CD14-positive monocyte (primary cell): Measurements from ENCODE around the gene ANKRD30A. TPM values are rescaled to one million over a fixed set of nuclear protein-coding genes. Genes with fewer than 3 reads are reported as not detected.

Source experiments
- DNase-seq, 3 donors: peaks; one replicate each; pipeline ENCODE4 v3.0.0-alpha.2; 2011 to 2022
- H2AFZ ChIP-seq: 2 replicates; pipeline ENCODE4 v1.6.0; 2012; ENCODE audit warnings: mild to moderate bottlenecking, low read depth, low read length, inconsistent platforms; ENCODE audit not compliant: insufficient read depth, poor library complexity, severe bottlenecking
- H3K27ac ChIP-seq, 2 donors: 1 replicate in 1 of 2; 2 replicates in 1 of 2; pipeline ENCODE4 v1.5.1; 2012 to 2013; ENCODE audit warnings: low read length in 2 of 2, control low read depth in 1 of 2, inconsistent platforms in 1 of 2, low read depth in 1 of 2, mild to moderate bottlenecking in 1 of 2
- H3K27me3 ChIP-seq, 2 donors: one replicate each; pipeline versions ENCODE4 v1.6.0 to v1.6.1; 2011 to 2013; ENCODE audit warnings: low read length in 2 of 2; ENCODE audit not compliant: control insufficient read depth in 2 of 2, insufficient read depth in 2 of 2
- H3K36me3 ChIP-seq, 2 donors: replicated peaks in 1 of 2; 1 replicate in 1 of 2; 2 replicates in 1 of 2; pipeline versions ENCODE4 v1.5.1 to v1.6.1; 2012 to 2013; ENCODE audit warnings: low read length in 2 of 2, control low read depth in 1 of 2, inconsistent platforms in 1 of 2, mild to moderate bottlenecking in 1 of 2; ENCODE audit not compliant: insufficient read depth in 2 of 2, control insufficient read depth in 1 of 2
- H3K4me1 ChIP-seq, 2 donors: 1 replicate in 1 of 2; 2 replicates in 1 of 2; pipeline versions ENCODE4 v1.5.1 to v1.6.1; 2012 to 2013; ENCODE audit warnings: low read length in 2 of 2, control low read depth in 1 of 2, inconsistent platforms in 1 of 2, mild to moderate bottlenecking in 1 of 2, moderate library complexity in 1 of 2; ENCODE audit not compliant: insufficient read depth in 2 of 2, control insufficient read depth in 1 of 2
- H3K4me2 ChIP-seq: replicated peaks from 2 replicates; pipeline ENCODE3; 2012; ENCODE audit warnings: low read length, moderate library complexity, mild to moderate bottlenecking; ENCODE audit not compliant: poor library complexity, severe bottlenecking; ENCODE audit errors: extremely low read depth
- H3K4me3 ChIP-seq, 3 experiments: fragments of 200-600 bp in 1 of 3; sonication (generic) in 1 of 3; replicated peaks in 1 of 3; 1 replicate in 2 of 3; 2 replicates in 1 of 3; pipeline ENCODE4 v1.5.1; 2011 to 2013; ENCODE audit warnings: low read length in 3 of 3, mild to moderate bottlenecking in 3 of 3, control low read depth in 2 of 3, low read depth in 2 of 3, inconsistent platforms in 1 of 3, moderate library complexity in 1 of 3
- H3K79me2 ChIP-seq: 2 replicates; pipeline ENCODE4 v1.6.0; 2012; ENCODE audit warnings: mild to moderate bottlenecking, control low read depth, inconsistent platforms, low read length, moderate library complexity; ENCODE audit not compliant: insufficient read depth
- H3K9ac ChIP-seq: 2 replicates; pipeline ENCODE4 v1.6.0; 2017; ENCODE audit warnings: low read length, mild to moderate bottlenecking; ENCODE audit not compliant: insufficient read depth, poor library complexity, severe bottlenecking
- H3K9me3 ChIP-seq, 2 donors: replicated peaks in 1 of 2; 1 replicate in 1 of 2; 2 replicates in 1 of 2; pipeline versions ENCODE4 v1.5.1 to v1.6.1; 2012 to 2013; ENCODE audit warnings: low read length in 2 of 2, control low read depth in 1 of 2; ENCODE audit not compliant: control insufficient read depth in 1 of 2, insufficient read depth in 1 of 2
- H4K20me1 ChIP-seq: 2 replicates; pipeline ENCODE4 v1.6.0; 2012; ENCODE audit warnings: mild to moderate bottlenecking, low read length, control low read depth, moderate library complexity; ENCODE audit not compliant: insufficient read depth
- H3K27ac Mint-ChIP-seq, 7 donors: one replicate each; pipeline ENCODE4 v1.8.0; 2020; ENCODE audit warnings: mild to moderate bottlenecking in 7 of 7, mixed read lengths in 7 of 7, moderate library complexity in 6 of 7, inconsistent platforms in 2 of 7
- H3K27me3 Mint-ChIP-seq, 3 donors: one replicate each; pipeline ENCODE4 v1.8.0; 2021 to 2022; ENCODE audit warnings: low read depth in 3 of 3, mild to moderate bottlenecking in 3 of 3, mixed read lengths in 3 of 3, moderate library complexity in 3 of 3, inconsistent platforms in 1 of 3
- H3K36me3 Mint-ChIP-seq, 2 donors: one replicate each; pipeline ENCODE4 v1.8.0; 2020; ENCODE audit warnings: mixed read lengths in 2 of 2, inconsistent platforms in 1 of 2, mild to moderate bottlenecking in 1 of 2
- H3K4me1 Mint-ChIP-seq: one replicate; pipeline ENCODE4 v1.8.0; 2020; ENCODE audit warnings: mild to moderate bottlenecking, mixed read lengths
- H3K4me3 Mint-ChIP-seq, 2 donors: one replicate each; pipeline ENCODE4 v1.8.0; 2020; ENCODE audit warnings: mild to moderate bottlenecking in 2 of 2, mixed read lengths in 2 of 2, moderate library complexity in 1 of 2
- H3K9me3 Mint-ChIP-seq, 7 donors: one replicate each; pipeline ENCODE4 v1.8.0; 2020 to 2022; ENCODE audit warnings: mixed read lengths in 7 of 7, mild to moderate bottlenecking in 6 of 7, moderate library complexity in 6 of 7, inconsistent platforms in 2 of 7
- CTCF ChIP-seq: fragments of 200-600 bp; IDR thresholded peaks from one replicate; pipeline ENCODE4 v1.8.0; 2022; ENCODE audit warnings: antibody characterized with exemption, mild to moderate bottlenecking
- WGBS: methylation state at CpG from one replicate; pipeline ENCODE4 v1.1.5; 2013; ENCODE audit warnings: missing lambda C conversion rate; ENCODE audit not compliant: insufficient coverage; 5-methylcytosine and 5-hydroxymethylcytosine counted together
- intact Hi-C, 2 donors: fragments of 100-400 bp; cut with micrococcal nuclease; formaldehyde crosslinking; loops; one replicate each; pipeline versions ENCODE4 v1.15.0 to v1.15.1; 2023
- polyA plus RNA-seq, 3 donors: library from polyadenylated mRNA; depleted of rRNA in 1 of 3; unstranded in 2 of 3; stranded (reverse) in 1 of 3; fragments of 300-500 nt in 2 of 3; fragments of >200 nt in 1 of 3; fragmentation: Illumina TruSeq in 2 of 3; gene quantifications; 1 replicate in 2 of 3; 2 replicates in 1 of 3; pipeline ENCODE4 v1.2.3, GENCODE V29; 2012 to 2021

Gene ANKRD30A
- polyA plus RNA-seq, 3 donors: not detected

- intact Hi-C loops: no loop called here
- WGBS: 40% methylated on average over 1 of the region's 1 CpG
- no peaks in the 10 kb centered on the region for H3K36me3 ChIP-seq
- no peaks in the 10 kb centered on the region for H4K20me1 ChIP-seq
- H3K9me3 Mint-ChIP-seq: peaks cover 2 to 21% (median 7%) of the 10 kb centered on the region in 7 donors
- no peaks in the 10 kb centered on the region for H3K27me3 Mint-ChIP-seq
- H2AFZ ChIP-seq: no peak overlapping the region
- H3K79me2 ChIP-seq: no peaks in the 10 kb centered on the region
- H3K4me2 ChIP-seq: no peak overlapping the region
- H3K4me1 Mint-ChIP-seq: no peaks in the 10 kb centered on the region
- no peak overlapping the region for H3K4me3 Mint-ChIP-seq
- H3K9me3 ChIP-seq: peaks cover 3 to 7% of the 10 kb centered on the region in 2 donors
- no peak overlapping the region for H3K9ac ChIP-seq
- no peaks in the 10 kb centered on the region for H3K4me1 ChIP-seq
- no peak for DNase-seq
- H3K4me3 ChIP-seq: no peak overlapping the region
- H3K27me3 ChIP-seq: no peaks in the 10 kb centered on the region
- no peak overlapping the region for H3K27ac Mint-ChIP-seq
- H3K36me3 Mint-ChIP-seq: no peaks in the 10 kb centered on the region
- no peak for TF ChIP-seq CTCF
- no peak overlapping the region for H3K27ac ChIP-seq
These were observed 16.4 kb upstream of the ANKRD30A start for GRCh38 chr10:37109000-37109399.

- no peak overlapping the region for H3K4me3 ChIP-seq
- 90% methylated on average over 16 of the region's 21 CpGs for WGBS
- H3K9ac ChIP-seq: no peak overlapping the region
- intact Hi-C loops: no loop called here
- Mint-ChIP-seq H3K4me1 (no peaks in the 10 kb centered on the region), H3K27me3 (no peaks in the 10 kb centered on the region), H3K36me3 (no peaks in the 10 kb centered on the region), H3K4me3 (no peak overlapping the region), H3K27ac (no peak overlapping the region), H3K9me3 (peaks cover 11 to 41% (median 28%) of the 10 kb centered on the region in 7 donors)
- H3K79me2 ChIP-seq: no peaks in the 10 kb centered on the region
- H3K27me3 ChIP-seq: no peaks in the 10 kb centered on the region
- no peaks in the 10 kb centered on the region for H3K4me1 ChIP-seq
- H2AFZ ChIP-seq: no peak overlapping the region
- TF ChIP-seq CTCF: no peak
- DNase-seq: no peak
- peaks cover 38 to 57% of the 10 kb centered on the region in 2 donors for H3K9me3 ChIP-seq
- no peak overlapping the region for H3K4me2 ChIP-seq
- no peaks in the 10 kb centered on the region for H3K36me3 ChIP-seq
- H4K20me1 ChIP-seq: no peaks in the 10 kb centered on the region
- H3K27ac ChIP-seq: no peak overlapping the region
These were observed 866 bp upstream of the ANKRD30A start for GRCh38 chr10:37124532-37124931.
